ENCODE results near the gene TNK2.
"Not testable (repeated sequence)": the region's sequence is repeated elsewhere in the genome, so short reads cannot be mapped to it uniquely, and the experiment has no call there.

TNK2 gene

DNA sequence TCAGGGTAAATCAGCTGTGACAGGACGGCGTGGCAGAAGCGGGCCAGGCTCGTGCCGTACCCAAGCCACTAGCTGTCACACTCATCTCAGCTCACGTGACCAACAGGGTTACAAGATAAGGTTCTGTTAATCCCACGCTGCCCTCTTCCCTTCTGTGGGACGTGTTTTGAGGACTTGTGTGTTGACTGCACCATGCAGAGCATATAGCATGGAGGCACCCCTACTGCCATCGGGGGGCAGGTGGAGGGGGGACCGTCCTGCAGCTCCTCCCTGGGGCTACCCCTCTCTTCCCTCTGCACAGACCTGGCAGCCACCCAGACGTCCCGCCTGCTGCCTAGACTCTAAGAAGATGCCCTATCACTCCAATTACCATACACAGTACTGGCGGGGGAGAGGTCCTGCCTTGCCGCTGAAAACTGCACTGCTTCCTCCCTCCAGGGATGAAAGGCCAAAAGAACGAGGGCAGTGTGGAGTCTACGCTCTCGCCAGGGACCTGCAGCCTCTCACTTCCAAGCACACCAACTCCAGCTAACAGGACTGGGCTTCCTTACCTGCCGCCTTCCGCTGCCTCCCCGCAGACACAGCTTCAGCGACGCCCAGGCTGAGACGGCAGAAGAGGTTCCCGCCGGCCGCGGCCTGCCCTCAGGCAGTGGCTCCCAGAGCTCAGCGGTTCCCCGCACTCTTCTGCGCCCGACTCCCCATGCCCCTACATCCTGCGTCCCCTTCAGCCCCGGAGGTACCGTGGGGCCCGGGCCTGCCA is at the start of gene TNK2:
Gene TNK2, minus strand, starts transcription at position 618 of the 760 bp plus-strand sequence. CDS start 19,963 bp downstream, outside the sequence.
- DNase-seq, result peak; percentile 52 to 68 (median 64)

DNA sequence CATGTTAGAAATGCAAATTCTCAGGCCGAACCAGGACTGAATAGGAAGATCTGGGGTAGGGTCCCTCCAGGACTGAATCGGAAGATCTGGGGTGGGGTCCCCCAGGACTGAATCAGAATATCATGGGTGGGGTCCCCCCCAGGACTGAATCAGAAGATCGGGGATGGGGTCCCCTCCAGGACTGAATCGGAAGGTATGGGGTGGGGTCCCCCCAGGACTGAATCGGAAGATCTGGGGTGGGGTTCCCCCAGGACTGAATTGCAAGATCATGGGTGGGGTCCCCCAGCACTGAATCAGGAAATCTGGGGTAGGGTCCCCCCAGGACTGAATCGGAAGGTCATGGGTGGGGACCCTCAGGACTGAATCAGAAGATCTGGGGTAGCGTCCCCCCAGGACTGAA is 48.2 kb upstream of the TNK2 start:
- no peak for DNase-seq

- not testable (repeated sequence) for DNase-seq
Observed at GRCh38 chr3:195955416-195955841, 47.1 kb upstream of the TNK2 start.

- DNase-seq, result not testable (repeated sequence)
Observed at GRCh38 chr3:195954752-195955119, 46.4 kb upstream of the TNK2 start.

DNA sequence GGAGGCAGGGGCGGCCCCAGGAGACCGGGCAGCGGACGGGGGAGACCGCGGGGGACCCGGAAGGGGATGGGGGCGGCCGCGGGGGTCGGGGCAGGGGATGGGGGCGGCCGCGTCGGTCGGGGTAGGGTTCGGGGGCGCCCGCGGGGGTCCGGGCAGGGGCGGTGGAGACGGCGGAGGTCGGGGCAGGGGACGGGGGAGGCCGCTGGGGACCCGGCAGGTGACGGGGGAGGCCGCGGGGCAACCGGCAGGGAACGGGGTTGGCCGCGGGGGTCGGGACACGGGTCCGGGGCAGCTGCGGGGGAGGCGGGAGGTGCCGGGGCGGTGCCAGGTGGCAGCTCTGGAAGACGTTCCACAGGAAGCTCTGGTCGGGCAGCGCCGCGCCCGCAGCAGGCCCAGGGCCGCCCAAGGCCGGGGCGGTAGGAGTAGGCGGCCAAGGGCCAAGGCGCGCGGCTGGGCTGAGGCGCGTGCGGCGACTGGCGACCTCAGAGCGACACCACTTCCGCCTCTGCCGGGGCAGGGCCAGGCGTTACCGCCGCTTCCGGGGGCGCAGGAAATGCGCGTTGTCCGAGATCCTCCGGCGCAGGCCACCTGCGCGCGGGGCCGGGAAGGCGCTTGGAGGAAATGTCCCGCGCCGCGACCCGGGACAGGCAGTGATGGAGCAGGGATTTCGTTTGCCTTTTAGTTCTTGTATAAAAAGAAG is 45.9 kb upstream of the TNK2 start:
- not testable (repeated sequence) for DNase-seq

DNA sequence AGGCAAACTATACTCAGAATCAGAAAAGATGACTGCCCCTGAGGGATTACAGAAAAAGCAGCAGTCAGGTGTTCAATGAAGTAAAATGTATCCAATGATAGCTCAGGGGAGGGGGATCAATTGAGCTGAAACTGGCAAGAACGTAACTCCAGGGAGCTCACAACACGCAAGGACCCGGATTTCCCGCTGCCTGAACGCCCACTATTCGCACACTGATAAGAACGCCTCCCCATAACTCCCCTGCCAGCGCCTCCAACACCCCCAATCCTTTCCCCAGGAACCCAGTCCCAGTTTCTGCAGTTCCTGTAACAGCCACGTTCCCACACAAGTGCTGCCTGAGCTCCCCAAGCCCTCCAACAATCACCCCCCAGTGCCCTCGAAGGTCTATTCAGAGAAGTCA is 44.2 kb upstream of the TNK2 start:
- DNase-seq, result not testable (repeated sequence)

DNA sequence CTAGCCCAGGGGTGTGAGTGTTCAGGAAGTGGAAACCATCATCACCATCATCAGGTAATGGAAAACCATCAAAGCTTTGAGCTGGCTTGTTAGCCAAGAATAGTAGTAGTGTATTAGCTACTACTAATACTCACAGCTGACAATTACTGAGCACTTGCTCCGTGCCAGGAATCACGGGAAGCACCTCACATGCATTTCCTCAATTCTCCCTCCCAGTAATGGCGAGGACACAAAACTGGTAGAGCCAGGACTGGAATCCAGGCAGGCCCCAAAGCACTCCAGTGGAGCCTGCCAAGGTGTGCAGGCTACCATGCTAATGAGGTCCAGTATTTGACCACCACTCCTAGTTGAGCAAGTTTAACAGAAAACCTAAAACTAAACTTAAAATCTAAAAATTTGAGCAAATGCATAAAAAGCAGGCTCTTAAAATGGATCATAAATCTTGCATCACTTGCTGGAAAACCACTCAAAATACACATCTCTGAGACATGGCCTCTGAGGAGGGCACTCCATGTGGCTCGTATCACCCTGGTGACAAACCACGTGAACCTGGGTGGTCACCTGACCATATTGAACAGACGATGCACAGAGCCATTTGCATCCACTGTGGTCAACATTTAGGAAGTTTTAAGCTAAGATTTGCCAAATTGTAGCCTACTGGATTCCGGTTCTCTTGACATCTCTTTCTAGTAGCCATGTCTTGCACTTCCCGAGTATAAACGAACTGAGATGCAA is 43.3 kb upstream of the TNK2 start:
- not testable (repeated sequence) for DNase-seq

GRCh38 chr3:195950731-195951130 is 42.4 kb upstream of the TNK2 start:
- not testable (repeated sequence) for DNase-seq

DNA sequence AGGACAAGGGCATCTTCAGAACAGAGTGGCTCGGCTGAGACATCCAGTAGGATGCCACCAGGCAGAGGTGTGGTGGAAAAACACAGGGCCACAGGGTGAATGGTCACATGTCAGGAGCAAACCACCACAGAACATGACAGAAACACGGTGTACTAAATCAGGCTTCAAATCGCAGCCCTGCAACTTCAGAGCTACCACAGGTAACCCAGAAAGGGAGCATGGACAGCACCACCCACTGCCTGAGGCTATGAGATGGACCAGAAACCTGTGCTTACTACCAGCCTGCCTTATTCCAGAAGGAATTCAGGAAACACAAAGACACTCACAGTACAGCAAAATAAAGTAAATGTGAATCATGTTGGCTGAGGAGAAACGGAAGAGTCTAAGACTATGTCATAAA is 41.8 kb upstream of the TNK2 start:
- not testable (repeated sequence) for DNase-seq

DNA sequence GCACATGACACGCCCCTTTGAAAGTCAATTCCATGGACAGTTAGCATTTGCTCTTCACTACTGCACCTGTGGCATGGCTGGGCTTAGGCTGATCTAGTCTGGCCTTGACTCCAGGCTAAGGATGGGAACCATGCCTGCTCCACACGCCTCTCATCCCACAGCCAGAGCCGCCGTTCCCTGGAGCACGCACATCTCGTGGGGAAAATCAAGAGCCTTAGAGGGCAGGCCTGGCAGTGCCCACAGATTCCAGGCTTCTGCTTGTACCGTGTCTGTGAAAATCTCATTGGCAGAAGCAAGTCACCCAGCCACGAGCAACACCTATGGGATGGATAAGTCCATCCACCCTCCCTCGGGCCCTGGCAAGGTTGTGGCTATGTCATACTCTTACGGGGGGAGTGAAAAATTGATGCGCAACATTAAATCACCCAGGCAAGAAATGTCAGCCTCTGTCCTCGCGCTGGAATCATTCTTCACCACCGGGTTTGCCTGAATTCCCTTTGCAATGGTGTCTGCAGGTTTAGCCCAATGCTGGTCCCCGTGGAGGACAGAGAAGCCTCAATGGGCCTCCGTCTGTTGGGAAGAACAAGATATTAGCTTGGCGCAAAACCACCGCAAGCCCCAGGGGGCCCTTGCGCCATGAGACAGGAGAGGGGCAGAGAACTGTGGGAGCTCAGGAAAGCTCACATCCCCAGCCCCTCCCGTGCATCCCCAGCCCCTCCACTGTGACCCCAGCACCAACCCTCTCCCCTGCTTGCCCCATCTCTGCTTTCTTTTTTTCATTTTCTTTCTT is 38.8 kb upstream of the TNK2 start:
- not testable (repeated sequence) for DNase-seq

DNA sequence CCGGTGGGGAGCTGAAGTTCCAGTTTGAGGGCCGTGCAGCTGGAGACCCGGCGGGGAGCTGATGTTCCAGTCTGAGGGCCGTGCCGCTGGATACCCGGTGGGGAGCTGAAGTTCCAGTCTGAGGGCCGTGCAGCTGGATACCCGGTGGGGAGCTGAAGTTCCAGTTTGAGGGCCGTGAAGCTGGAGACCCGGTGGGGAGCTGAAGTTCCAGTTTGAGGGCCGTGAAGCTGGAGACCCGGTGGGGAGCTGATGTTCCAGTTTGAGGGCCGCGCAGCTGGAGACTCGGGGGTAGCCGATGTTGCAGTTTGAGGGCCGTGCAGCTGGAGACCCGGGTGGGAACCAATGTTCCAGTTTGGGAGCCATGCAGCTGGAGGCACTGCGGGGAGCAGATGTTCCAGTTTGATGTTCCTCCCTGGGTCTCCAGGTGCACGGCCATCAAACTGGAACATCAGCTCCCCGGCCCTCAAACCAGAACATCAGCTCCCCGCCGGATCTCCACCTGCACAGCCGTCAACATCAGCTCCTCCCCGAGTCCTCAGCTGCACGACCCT is 33.0 kb upstream of the TNK2 start:
- not testable (repeated sequence) for DNase-seq

GRCh38 chr3:195940806-195941205 is 32.5 kb upstream of the TNK2 start:
- not testable (repeated sequence) for DNase-seq

- DNase-seq, result not testable (repeated sequence)
Observed at GRCh38 chr3:195939526-195940470, 31.4 kb upstream of the TNK2 start.

DNA sequence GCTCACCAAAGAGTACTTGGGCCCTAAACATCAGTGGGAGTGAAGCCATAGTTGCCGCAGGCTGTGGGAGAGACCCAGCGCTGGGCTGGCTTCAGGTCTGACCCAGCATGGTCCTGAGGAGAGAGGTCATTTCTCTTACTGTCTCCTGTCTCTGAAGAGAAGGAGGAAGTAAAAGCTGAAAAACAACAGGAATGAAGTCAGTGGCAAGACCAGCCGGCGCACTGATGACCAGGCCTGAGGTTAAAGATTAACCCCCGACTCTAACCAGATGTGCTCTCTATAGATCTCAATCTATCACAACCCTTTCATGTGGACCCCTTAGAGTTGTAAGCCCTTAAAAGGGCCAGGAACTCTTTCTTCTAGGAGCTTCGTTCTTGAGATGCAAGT is 24.7 kb upstream of the TNK2 start:
- DNase-seq, result not testable (repeated sequence)

- DNase-seq, result no peak
Observed at GRCh38 chr3:195932418-195933043, 24.2 kb upstream of the TNK2 start.

DNA sequence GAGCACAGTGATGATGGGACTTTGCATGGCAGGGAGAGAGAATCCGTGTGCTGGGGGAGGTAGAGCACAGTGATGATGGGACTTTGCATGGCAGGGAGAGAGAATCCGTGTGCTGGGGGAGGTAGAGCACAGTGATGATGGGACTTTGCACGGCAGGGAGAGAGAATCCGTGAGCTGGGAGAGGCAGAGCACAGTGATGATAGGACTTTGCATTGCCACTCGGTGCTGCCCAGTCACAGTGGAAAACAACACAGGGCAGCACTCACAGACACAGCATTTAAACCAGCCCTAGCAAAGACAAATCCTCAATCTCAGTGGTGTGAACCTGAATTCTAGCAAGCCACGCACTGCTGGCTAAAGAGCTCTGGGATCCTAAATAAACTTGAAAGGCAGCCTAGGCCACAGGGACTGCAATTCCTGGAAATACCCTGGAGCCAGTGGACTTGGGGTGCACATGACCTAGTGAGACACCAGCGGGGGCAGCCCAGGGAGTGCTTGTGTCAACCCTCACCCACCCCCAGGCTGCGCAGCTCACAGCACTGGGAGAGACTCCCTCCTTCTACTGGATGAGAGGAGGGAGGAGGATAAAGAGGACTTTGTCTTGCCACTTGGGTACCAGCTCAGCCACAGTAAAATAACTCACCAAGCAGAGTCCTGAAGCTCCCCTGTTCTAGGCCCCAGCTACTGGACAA is 23.4 kb upstream of the TNK2 start:
- no peak for DNase-seq

- DNase-seq, result no peak
Observed at GRCh38 chr3:195929452-195929851, 21.1 kb upstream of the TNK2 start.

GRCh38 chr3:195921334-195921791 is 13.0 kb upstream of the TNK2 start:
- no peak for DNase-seq

GRCh38 chr3:195918176-195918575 is 9.8 kb upstream of the TNK2 start:
- DNase-seq, result no peak

GRCh38 chr3:195916991-195917390 is 8.6 kb upstream of the TNK2 start:
- DNase-seq, result no peak
